HEK293T (cell line): Measurements from ENCODE around the gene COA1.

Source experiments
- CTCF ChIA-PET: fragments of 350-600 bp; formaldehyde crosslinking; extraction: SDS; loops from one replicate; lab custom pipeline; 2021; ENCODE audit warnings: antibody characterized with exemption, inconsistent platforms; lab: Yijun Ruan, JAX
- POLR2A ChIA-PET: fragments of 350-600 bp; formaldehyde crosslinking; extraction: SDS; loops from one replicate; lab custom pipeline; 2020; ENCODE audit warnings: antibody characterized with exemption, inconsistent platforms; lab: Yijun Ruan, JAX
- DNase-seq: peaks from one replicate; pipeline ENCODE4 v3.0.0; 2012; ENCODE audit warnings: mixed read lengths; ENCODE audit errors: extremely low spot score
- ARNT ChIP-seq: fragments of 450-650 bp; IDR thresholded peaks from 2 replicates; pipeline ENCODE4 v1.6.1; 2017; ENCODE audit warnings: mild to moderate bottlenecking
- BHLHE40 ChIP-seq: fragments of 450-650 bp; IDR thresholded peaks from 2 replicates; pipeline ENCODE4 v1.6.1; 2016; ENCODE audit warnings: mild to moderate bottlenecking, moderate library complexity, borderline replicate concordance
- CTBP1 ChIP-seq: fragments of 450-650 bp; IDR thresholded peaks from 2 replicates; pipeline ENCODE4 v1.6.1; 2016; ENCODE audit warnings: borderline replicate concordance
- ELF4 ChIP-seq: fragments of 450-650 bp; IDR thresholded peaks from 2 replicates; pipeline ENCODE4 v1.6.1; 2017; ENCODE audit warnings: antibody characterized with exemption
- FOXA1 ChIP-seq: fragments of 450-650 bp; IDR thresholded peaks from 2 replicates; pipeline ENCODE4 v1.6.1; 2016; ENCODE audit warnings: mild to moderate bottlenecking
- FOXK2 ChIP-seq: fragments of 450-650 bp; IDR thresholded peaks from 2 replicates; pipeline ENCODE4 v1.6.1; 2016; ENCODE audit warnings: mild to moderate bottlenecking
- FOXM1 ChIP-seq: fragments of 450-650 bp; IDR thresholded peaks from 2 replicates; pipeline ENCODE4 v1.6.1; 2017; ENCODE audit warnings: mild to moderate bottlenecking, borderline replicate concordance
- HDGF ChIP-seq: fragments of 450-650 bp; IDR thresholded peaks from 2 replicates; pipeline ENCODE4 v1.6.1; 2017; ENCODE audit warnings: antibody characterized with exemption, borderline replicate concordance
- L3MBTL2 ChIP-seq: fragments of 450-650 bp; conservative IDR thresholded peaks from 2 replicates; pipeline ENCODE4 v1.6.1; 2016; ENCODE audit warnings: mild to moderate bottlenecking
- LEF1 ChIP-seq: fragments of 450-650 bp; IDR thresholded peaks from 2 replicates; pipeline ENCODE4 v1.6.1; 2017; ENCODE audit warnings: mild to moderate bottlenecking, borderline replicate concordance
- NFRKB ChIP-seq: fragments of 450-650 bp; IDR thresholded peaks from 2 replicates; pipeline ENCODE4 v1.6.1; 2016; ENCODE audit warnings: mild to moderate bottlenecking, moderate library complexity
- PKNOX1 ChIP-seq: fragments of 450-650 bp; IDR thresholded peaks from 2 replicates; pipeline ENCODE4 v1.6.1; 2016
- SP1 ChIP-seq: fragments of 450-650 bp; IDR thresholded peaks from 2 replicates; pipeline ENCODE4 v1.6.1; 2017
- SUZ12 ChIP-seq: fragments of 450-650 bp; IDR thresholded peaks from 2 replicates; pipeline ENCODE4 v1.6.1; 2016; ENCODE audit warnings: mild to moderate bottlenecking
- TARDBP ChIP-seq: fragments of 450-650 bp; IDR thresholded peaks from 2 replicates; pipeline ENCODE4 v1.6.1; 2016
- ZNF384 ChIP-seq: fragments of 450-650 bp; IDR thresholded peaks from 2 replicates; pipeline ENCODE4 v1.6.1; 2016

The COA1 gene

DNA sequence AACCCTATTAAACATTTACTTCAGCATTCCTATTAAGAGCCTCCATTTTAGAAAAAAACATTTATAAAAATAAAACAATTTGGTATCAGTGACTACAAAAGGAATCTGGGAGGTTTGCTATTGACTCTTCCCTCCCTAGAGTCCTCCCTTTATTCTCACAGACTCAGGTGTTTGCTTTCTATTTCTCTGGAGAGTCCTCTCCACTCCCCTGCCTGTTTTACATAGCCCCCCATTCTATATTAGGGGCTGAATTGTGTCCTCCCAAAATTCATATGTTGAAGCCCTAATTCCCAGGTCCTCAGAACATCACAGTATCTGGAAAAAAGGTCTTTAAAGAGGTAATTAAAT lies 69.8 kb downstream of the COA1 start:
- no peak for DNase-seq
- ChIA-PET POLR2A (no interaction called here), CTCF (no interaction called here)
- TF ChIP-seq TARDBP: no peak
- no peak for TF ChIP-seq LEF1

DNA sequence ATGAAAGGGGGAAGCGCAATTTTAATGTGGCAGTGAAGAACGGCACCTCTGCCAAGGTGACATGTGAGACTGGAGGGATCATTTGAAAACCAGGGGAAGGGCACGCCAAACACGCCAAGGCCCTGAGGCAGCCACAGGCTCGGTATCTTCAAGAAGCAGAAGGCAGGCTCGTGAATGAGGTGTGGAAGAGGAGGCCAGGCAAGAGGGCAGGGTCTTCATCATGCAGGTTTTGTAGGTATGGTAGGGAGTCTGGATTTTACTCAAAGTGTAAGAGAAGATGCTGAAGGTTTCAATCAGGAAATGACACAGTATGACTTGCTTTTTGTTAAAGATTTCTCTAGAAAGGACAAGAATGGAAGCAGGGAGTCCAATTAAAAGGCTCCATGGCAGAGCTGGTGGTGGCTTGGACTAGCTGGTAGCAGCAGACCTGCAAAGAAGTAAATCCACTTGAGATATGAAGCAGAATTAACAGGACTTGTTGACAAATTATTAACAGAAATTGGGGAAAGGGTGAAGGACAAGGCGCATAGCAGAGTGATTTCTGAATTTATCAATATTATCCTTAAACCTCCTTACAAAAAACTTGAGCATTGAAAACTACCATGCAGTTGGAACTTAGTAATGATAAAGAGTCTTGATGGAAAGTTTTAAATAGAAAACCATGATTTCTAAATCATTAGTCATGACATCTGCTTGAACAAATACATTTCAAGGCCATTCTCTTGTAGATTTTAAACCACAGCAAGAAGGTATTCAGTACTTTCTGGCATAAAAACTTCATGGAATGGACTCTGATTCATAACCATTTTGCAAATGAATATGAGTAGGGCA lies 70.4 kb downstream of the COA1 start:
- no peak for TF ChIP-seq NFRKB
- POLR2A ChIA-PET: no interaction called here
- DNase-seq: no peak
- CTCF ChIA-PET: no interaction called here

- ChIA-PET CTCF (no interaction called here), POLR2A (no interaction called here)
- no peak for TF ChIP-seq TARDBP
- no peak for TF ChIP-seq CTBP1
- TF ChIP-seq HDGF: no peak
- no peak for TF ChIP-seq PKNOX1
- TF ChIP-seq SP1: no peak
- no peak for TF ChIP-seq FOXK2
- no peak for TF ChIP-seq FOXA1
- TF ChIP-seq L3MBTL2: no peak
- TF ChIP-seq LEF1: no peak
- TF ChIP-seq ZNF384: no peak
- TF ChIP-seq BHLHE40: no peak
- DNase-seq: no peak
These were observed 72.3 kb downstream of the COA1 start for GRCh38 chr7:43656997-43657396.

- ChIA-PET CTCF (no interaction called here), POLR2A (no interaction called here)
- no peak for DNase-seq
- no peak for TF ChIP-seq FOXK2
- no peak for TF ChIP-seq SP1
- TF ChIP-seq TARDBP: no peak
- TF ChIP-seq LEF1: no peak
- TF ChIP-seq PKNOX1: no peak
- no peak for TF ChIP-seq FOXA1
- no peak for TF ChIP-seq BHLHE40
- TF ChIP-seq HDGF: no peak
- TF ChIP-seq L3MBTL2: no peak
- no peak for TF ChIP-seq SUZ12
- no peak for TF ChIP-seq NFRKB
- no peak for TF ChIP-seq ELF4
- no peak for TF ChIP-seq ZNF384
- no peak for TF ChIP-seq ARNT
- no peak for TF ChIP-seq CTBP1
- no peak for TF ChIP-seq FOXM1
These were observed 73.7 kb downstream of the COA1 start for GRCh38 chr7:43655584-43655983.

GRCh38 chr7:43653891-43654504 lies 75.3 kb downstream of the COA1 start:
- TF ChIP-seq SUZ12: no peak
- TF ChIP-seq ARNT: no peak
- TF ChIP-seq FOXK2: no peak
- TF ChIP-seq HDGF: no peak
- TF ChIP-seq CTBP1: no peak
- TF ChIP-seq LEF1: no peak
- no peak for TF ChIP-seq L3MBTL2
- no peak for TF ChIP-seq FOXM1
- TF ChIP-seq TARDBP: no peak
- CTCF ChIA-PET: no interaction called here
- POLR2A ChIA-PET: no interaction called here
- DNase-seq: no peak

DNA sequence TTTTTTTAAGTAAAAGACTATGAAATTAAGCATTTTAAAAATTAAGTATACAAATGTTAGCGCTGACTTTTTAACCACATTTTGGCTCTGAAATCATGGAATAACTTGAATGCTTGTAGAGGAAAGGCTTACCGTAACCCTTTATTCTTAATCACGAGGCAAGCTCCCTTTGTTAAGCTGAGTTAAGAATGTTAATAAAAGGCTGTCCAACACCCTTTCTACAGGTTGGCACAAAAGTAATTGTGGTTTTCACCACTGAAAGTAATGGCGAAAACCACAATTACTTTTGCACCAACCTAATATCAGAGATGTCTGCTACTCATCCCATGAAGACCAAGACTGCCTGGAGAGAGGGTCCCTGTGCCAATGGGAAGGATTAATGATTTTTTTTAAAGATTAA lies 75.9 kb downstream of the COA1 start:
- no peak for TF ChIP-seq FOXA1
- TF ChIP-seq PKNOX1: no peak
- no peak for TF ChIP-seq TARDBP
- no peak for TF ChIP-seq ZNF384
- no peak for TF ChIP-seq BHLHE40
- no peak for TF ChIP-seq FOXK2
- no peak for TF ChIP-seq NFRKB
- no peak for DNase-seq
- ChIA-PET CTCF (no interaction called here), POLR2A (no interaction called here)

- CTCF ChIA-PET: no interaction called here
- no peak for TF ChIP-seq FOXA1
- no peak for TF ChIP-seq SUZ12
- no peak for TF ChIP-seq TARDBP
- no peak for DNase-seq
- POLR2A ChIA-PET: no interaction called here
These were observed 77.0 kb downstream of the COA1 start for GRCh38 chr7:43652364-43652763.
